ENCODE data around the gene SULT4A1.
"Not testable (repeated sequence)": the region's sequence is repeated elsewhere in the genome, so short reads cannot be mapped to it uniquely, and the experiment has no call there.

The SULT4A1 gene, protein sequence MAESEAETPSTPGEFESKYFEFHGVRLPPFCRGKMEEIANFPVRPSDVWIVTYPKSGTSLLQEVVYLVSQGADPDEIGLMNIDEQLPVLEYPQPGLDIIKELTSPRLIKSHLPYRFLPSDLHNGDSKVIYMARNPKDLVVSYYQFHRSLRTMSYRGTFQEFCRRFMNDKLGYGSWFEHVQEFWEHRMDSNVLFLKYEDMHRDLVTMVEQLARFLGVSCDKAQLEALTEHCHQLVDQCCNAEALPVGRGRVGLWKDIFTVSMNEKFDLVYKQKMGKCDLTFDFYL

DNA sequence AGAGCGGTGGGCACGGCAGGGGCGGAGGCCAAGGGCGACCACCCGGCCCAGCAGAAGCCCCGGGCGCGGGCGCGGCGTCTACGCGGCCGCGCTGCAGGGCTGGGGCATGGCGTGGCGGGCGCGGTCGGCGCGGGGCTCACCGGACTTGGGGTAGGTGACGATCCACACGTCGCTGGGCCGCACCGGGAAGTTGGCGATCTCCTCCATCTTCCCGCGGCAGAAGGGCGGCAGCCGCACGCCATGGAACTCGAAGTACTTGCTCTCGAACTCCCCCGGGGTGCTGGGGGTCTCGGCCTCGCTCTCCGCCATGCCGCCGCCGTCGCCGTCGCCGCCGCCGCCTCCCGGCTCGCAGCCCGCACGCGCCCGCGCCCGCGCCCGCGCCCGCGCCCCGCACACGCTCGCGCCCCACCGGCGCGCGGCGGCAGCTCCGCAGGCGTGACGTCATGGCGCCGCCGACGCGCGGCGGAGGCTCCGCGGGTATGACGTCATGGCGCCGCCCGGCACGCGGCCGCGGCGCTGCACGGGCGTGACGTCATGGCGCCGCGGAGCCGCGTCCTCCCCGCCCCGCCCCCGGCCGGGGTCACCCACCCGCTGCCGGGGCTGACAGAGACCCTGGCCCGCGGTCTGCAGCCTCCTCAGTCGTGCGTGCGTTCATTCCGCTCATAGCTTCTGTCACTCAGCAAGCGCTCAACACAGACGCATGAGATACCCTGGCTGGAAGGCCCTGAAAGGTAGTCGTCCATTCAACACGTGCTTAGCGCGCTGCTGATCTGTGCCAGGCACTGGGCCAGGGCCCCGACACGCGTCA lies at the start of gene SULT4A1:
TSS of gene SULT4A1 (minus strand) at position 440 of the 808 bp plus-strand sequence. CDS start at position 309, 131 bp downstream.
- DNase-seq, result no peak

DNA sequence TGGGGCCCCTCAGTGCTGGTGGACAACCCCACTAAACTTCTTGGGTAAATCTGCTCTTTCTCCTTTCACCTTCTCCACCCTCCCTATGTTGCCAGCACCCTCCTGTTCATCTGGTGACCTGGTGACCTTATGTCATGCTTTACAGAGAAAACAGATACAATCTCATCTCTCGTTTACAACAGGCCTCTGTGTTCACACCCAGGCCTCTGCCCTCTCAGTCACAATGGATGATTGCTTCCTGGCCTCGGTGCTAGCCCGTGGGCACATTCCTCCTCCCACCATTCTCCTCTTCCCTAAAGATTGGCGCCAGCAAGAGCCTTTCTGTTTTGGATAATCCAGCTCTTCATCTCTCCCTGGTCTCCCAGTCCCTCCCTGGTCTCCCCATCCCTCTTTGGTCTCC lies 49.0 kb upstream of the SULT4A1 start:
- DNase-seq, result no peak

DNA sequence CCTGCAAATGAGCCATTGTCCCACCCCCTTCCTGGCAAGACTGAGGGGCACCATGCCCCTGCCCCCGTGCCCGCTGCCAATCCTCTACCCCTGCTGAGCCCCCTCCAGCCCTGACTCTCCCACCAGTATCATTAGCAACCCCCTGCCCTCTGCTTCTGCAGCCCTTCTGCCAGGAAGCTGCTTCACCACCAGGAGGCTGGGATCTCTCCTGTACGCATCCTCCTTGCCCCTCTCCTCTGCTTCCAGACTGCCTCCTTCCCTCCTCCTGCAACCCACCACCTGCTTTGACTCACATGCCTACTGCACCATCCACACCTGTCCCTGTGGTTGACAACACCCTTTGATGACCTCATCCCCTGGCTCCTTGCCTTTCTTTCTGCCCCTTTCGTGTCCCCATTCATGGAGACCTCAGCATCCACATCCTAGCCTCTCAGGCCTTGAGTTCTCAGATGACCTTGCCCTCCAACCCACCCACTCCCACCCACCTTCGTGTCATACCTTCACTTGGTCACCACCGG lies 47.9 kb upstream of the SULT4A1 start:
- DNase-seq, result no peak

DNA sequence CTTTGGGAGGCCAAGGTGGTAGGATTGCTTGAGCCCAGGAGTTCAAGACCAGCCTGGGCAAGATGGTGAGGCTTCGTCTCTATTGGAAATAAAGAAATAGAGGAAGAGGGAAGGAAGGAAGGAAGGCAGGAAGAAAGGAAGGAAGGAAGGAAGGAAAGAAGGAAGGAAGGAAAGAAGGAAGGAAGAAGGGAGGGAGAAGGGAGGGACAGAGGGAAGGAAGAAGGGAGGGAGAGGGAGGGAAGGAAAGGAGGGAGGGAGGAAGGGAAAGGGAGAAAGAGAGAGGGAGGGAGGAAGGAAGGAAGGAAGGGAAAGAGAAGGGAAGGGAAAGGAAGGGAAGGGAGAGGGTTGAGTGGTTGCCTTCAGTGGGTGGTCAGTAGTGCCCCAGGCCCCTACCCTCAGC lies 47.4 kb upstream of the SULT4A1 start:
- DNase-seq, result no peak

DNA sequence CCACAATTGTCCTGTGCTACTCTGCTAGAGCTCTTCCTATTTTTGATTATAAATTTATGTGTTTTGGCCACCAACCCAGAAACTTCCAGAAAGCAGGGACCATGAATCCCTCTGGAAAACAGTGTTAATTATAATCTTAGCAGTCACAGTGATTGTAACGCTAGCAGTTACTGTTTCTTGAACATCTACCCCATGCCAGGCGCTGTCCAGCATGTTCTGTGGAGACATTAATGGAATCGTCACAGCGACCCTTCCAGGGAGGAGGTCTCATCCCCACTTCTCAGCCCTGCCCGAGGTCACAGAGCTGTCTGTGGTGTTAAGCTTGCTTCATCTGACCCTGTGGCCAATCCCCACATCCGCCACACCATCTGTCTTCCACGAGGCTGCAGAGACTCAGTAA lies 43.4 kb upstream of the SULT4A1 start:
- no peak for DNase-seq

DNA sequence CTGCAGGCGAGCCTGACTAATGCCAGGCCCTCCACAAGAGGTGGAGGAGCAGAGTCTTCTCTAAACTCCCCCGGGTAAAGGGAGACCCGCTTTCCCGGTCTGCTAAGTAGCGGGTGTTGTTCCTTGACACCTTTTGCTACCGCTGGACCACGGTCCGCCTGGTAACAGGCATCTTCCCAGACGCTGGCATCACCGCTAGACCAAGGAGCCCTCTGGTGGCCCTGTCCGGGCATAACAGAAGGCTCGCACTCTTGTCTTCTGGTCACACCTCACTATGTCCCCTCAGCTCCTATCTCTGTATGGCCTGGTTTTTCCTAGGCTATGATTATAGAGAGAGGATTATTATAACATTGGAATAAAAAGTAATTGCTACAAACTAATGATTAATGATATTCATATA lies 42.1 kb upstream of the SULT4A1 start:
- DNase-seq, result not testable (repeated sequence)

DNA sequence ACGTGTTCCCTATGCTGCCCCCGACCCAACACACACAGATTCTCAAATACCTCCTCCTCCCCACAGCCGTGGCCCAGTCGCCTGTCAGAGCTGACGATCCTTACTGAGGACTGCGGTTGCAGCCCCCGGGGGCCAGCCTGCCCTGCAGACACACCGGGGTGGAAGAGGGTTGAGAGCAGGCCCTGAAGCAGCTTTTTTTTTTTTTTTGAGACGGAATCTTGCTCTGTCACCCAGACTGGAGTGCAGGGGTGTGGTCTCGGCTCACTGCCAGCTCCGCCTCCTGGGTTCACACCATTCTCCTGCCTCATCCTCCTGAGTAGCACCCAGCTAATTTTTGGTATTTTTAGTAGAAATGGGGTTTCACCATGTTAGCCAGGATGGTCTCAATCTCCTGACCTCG lies 40.7 kb upstream of the SULT4A1 start:
- not testable (repeated sequence) for DNase-seq

DNA sequence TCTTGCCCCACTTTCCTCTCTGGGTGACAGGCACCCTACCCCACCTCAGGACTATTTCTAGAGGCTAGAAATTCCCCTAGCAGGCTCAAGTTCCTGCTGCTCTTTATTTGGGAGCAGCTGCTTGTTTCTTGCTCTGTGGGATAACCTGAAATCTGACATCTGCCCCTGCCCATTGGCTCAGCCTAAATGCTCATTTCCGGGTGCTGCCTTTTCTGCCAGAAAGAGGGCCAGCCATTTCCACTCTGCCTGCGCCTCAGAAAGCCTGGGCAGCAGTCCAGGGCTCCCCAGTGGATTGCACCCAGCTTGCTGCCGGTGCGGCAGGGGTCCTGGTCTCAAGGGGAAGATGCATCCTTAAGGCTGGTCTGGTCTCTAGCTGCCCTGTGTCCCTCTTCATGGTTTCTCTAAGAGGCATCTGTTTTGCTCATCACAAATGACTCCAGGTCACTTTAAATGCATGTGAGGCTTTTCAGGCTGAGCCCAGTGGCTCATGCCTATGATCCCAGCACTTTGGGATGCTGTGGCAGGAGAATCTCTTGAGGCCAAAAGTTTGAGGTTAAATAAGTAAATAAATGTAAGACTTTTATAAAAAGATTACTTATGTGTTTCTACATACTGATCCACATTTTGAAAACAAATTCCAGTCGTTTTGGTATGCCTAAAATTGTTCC lies 39.8 kb upstream of the SULT4A1 start:
- DNase-seq, result no peak

DNA sequence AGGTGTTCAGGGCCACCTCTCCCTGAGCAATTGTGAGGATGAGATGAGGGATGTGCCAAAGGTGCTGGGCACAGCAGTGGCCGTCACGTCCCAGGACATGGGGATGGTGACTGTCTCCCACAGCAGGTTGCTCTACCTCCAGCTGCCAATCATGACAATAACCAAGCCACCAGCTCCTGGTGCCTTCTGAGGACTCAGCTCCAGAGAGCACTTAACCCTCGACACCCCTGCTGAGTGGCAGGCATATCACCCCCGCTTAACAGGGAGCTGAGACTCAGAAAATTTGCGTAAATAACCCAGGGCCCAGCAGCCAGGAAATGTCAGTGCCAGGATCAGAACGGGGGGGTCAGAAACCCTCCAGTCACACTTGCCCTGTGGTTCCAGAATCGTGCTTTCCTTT lies 37.9 kb upstream of the SULT4A1 start:
- no peak for DNase-seq

DNA sequence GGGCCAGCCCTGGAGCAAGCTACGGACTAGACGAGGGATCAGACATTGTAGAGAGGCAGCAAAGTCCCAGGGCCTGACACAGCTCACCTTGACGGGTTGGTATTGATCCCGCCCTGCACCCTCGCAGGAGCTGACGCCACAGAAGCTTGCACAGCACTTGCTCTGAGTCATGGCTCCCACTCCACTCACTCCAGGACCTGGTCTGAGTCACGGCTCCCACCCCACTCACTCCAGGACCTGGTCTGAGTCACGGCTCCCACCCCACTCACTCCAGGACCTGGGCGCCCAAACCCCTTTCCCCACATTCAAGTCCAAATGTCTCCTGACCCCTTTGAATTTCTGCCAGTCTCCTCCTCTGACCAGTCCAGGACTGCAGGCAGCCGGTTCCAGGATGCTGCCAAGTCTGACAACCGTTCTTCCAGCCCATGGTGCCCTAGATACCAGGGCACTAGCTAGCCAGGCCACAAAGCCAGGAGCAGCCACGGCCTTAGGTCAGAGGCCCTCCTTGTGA lies 35.5 kb upstream of the SULT4A1 start:
- DNase-seq, result no peak

DNA sequence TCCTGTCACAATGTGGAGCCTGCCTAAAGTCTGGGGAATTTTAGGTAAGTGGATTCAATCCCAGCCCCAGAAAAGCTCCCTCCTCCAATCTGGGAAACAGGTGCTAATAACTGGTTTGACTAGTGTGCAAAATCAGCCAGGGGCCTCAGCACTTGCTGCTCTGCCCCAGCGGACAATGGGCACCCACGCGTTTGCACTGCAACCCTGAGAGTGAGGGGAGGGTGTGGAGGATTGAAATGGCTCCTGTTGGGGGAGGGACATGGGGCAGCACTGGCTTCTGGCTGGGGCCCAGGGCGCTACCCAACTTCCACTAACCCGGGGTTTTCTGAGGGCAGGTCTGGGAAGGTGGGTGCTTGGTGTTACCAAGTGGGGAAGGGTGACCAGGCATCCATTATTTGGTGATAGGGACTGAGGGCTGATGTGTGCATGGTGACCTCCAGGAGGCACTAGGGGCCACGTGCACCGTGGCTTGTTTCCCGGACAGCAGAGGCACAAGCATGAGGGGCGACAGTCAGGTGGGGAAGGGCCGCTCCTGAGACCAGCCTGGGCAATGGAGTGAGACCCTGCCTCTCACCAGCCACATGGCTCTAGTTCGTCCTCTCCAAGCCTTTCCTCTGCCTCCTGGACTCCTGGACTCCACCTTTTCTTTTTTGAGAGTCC lies 33.8 kb upstream of the SULT4A1 start:
- no peak for DNase-seq

DNA sequence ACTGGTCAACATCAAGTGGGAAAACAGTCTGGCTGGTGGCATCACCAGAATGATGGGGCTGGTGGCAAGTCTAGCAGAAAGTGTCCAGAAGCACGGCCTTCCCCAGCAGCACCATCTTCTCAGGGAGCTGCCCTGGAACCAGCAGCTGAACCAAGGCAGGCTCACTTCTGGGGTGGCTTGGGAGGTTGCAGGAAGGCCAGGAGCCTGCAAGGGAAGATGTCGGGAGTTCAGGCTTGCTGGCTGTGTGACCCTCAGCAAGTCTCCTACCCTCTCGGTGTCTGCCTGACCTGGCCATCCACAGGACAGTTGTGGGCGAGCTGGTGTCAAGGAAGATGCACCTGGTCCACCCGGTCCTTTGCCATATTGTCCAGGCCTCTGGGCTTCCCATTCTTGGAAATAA lies 31.8 kb upstream of the SULT4A1 start:
- DNase-seq, result no peak

DNA sequence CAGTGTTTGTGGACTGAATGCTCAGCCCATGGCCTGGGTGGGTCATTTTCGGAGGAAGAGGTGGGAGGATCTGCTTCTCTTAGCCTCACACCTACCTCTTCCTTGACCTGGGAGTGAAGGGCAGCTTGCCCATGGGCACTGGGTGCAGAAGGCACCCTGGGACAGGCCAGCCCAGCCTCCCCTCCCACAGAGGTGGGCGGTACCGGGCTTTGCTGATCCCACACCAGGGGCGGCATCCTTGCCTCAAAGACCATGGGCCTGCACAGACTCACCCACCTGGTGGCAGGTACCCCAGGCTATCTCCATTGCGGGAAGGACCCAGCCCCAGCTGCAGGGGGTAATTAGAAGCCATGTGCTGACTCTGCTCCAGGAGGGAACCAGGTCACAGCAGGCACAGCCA lies 31.0 kb upstream of the SULT4A1 start:
- no peak for DNase-seq

DNA sequence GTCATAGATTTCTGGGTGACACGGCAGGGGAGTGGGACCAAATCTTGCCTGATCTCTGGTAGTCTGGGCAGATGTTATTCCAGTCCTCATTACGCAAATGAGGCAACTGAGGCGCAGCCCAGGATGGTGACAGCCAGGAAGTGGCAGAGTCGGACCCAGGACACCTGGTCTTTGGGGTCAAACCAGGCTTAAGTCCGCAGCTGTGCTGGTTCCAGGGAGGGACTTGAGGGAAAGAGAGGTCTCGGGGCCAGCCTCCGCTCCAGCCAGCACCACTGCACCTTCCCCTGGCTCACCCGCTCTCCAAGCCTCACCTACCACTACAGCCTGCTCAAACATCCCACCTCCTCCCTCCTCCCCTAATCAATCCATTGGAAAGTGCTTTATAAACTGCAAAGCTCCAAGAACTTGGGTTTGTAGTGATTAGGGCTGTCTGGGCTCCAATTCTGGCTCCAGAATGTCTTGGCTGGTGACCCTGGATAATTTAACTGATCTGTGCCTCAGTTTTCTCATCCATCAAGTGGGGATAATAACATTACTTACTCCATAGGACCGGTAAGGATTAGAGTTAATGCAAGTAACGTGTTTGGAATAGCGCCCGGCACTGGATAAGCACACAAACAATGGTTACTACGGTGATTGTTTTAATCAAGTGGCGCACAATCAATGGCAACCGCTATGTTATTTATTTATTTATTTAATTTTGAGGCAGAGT lies 30.0 kb upstream of the SULT4A1 start:
- DNase-seq, result no peak

DNA sequence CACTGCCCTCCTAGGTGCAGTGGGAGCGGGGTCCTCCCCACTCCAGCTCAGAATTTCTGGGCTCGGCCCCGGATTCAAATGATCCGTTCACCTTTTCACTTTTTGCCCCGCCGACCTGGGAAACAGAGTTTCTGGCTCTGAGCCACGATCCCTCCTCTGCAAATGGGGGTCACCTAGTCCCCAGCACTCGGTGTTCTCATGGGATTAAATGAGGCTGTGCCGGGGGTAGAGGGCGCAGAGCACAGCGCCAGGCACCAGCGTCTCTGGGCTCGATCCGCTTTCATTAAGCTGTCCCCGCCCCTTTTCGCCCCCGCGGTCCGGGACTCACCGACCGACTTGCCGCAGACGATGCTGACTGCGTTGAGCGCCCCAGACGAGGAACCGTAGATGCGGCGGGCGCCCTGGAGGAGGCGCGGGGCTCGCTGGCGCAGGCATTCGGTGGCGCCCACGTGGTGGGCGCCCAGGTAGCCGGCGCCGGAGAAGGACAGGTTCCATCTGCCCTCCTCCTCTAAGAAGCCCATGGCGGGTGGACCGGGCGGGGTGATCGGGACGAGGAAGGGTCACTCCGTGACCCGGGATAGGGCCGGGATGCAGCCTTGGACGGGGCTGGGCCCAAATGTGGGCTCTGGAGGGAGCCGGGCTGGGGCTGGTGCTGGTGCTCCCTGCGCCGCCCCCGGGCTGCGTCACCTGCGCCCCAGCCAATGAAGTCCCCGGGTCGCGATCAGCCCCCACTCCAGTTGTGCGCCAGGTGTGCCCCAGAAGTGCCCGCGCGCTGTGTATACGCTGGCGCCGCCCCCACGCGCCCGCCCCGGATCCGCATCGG lies 29.3 kb upstream of the SULT4A1 start, which contains the start of gene PNPLA5:
TSS of gene PNPLA5 (minus strand) at position 654 of the 823 bp plus-strand sequence. CDS start at position 521, 133 bp downstream.
- DNase-seq, result peak; percentile 9 to 22

DNA sequence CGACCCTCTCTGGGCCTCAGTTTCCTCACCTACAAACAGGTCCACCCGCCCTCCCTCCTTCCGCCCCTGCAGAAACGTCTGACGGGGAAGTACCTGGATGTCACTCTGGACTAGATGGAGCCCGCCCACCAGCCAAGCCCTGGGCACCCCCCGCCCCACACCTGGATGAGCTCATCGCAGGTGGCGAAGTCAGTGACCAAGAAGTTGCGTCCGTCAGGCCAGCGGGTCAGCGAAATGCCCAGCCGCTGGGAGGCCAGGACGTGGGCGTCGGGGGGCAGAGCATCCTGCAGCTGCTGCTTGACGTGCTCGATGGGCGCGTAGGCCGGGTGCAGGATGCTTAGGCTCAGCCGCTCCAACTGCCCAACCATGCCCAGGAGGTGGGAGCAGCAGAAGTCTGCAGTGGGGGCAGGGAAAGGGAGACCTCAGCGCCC lies 28.6 kb upstream of the SULT4A1 start:
- DNase-seq, result no peak

DNA sequence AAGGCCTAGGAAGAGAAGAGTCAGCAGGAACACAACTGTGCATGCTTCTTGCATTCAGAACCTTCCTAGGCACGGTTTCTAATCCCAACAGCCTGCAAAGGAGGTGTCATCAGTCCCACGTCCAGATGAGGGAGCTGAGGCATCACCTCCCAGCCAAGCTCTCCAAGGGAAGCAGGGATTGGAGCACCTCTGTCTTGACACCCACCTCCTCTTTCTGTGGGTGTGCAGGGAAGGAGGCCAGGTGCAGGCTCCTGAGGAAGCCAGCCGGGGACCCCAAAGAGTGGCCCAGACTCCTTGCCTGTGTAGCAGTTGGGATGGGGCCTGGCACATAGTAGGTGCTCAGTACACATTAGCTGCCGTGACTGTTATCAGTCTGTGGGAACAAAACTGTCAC lies 27.5 kb upstream of the SULT4A1 start:
- DNase-seq, result no peak

DNA sequence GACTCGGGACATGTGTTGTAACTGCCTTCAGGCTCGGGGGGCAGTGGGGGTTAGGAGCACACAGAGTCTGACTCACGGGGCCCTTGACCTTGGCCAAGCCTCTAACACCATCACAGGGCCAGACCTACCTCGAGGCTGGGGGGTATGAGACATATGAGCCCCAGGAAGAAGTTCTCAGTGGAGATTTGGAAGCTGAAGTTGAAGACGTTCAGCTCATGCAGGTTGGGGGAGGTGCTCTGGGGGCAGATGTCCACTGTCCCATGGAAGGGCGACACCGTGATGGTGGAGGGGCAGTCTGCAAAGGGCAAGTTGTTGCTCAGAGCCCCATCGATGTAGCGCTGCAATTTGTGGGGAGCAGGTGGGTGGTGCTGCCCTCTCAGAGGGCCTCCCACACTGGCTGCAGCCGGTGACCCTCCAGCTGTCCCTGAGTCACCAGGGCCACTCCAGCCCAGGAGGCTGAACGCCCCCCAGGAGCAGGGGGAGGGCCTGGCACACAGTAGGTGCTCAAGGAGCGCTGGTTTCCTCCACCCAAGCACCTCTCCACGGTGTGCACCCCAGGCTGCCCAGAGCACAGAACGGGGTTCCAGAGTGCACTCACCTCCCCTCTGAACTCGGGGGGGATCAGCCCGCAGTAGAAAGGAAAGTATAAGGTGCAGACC lies 27.0 kb upstream of the SULT4A1 start:
- no peak for DNase-seq

DNA sequence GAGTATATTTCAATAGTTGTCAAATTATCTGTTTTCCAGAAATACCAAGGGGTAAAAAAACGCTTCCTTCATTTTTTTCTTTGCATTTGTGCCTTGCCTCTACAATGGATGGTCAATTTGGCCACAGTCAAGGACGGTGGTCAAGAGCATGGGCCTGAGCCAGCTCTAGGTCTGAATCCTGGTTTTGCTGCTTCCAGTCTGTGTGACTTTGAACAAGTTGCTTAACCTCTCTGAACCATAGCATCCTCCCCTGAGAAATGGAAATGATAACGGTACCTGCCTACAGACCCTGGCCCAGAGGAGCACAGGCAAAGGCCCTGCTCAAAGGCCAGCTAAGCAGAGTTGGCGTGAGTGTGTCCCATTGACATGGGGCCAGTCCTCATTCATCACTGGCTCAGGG lies 26.4 kb upstream of the SULT4A1 start:
- DNase-seq, result no peak

DNA sequence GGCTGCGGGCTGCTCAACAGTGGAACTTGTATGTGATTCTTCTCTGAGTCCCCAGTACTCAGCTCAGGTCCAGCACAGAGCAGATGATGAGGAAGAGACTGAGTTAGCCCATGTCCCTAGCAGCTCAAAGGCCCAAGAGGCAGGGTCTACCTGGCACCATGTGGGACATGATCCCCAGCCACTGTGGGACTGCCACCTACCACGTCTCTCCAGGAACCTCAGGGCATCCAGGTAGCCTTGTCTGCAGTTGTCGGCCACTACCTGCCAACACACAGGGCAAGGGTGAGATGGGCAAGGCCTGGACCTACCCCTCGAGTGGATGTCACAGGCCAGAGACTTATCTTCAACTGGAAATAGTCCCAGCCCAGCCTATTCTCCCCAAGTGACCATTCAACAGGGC lies 25.1 kb upstream of the SULT4A1 start:
- no peak for DNase-seq

DNA sequence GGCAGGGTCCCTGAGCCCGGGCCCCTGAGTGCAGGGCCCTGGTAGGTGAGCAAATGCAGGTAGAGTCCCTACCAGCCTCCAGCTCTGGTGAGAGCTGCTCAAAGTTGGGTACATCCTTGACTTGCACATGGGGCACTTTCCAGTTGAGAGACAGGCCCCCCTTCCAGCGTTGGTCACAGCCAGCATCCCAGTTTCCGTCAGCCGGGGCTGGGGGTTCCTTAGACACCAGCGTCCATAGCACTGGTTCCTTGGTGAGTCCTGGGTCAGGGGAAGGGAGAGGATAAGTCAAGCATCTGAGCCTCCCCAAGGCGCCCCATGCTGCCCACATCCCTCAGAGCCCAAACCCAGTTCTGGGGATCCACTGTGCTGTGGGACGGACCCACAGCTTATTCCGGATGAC lies 23.9 kb upstream of the SULT4A1 start:
- no peak for DNase-seq

Measured in inflammatory macrophage treated with lipopolysaccharide for 1 hour (primary cell).